ENCODE measurements around the gene CARMIL1.

CARMIL1 gene

DNA sequence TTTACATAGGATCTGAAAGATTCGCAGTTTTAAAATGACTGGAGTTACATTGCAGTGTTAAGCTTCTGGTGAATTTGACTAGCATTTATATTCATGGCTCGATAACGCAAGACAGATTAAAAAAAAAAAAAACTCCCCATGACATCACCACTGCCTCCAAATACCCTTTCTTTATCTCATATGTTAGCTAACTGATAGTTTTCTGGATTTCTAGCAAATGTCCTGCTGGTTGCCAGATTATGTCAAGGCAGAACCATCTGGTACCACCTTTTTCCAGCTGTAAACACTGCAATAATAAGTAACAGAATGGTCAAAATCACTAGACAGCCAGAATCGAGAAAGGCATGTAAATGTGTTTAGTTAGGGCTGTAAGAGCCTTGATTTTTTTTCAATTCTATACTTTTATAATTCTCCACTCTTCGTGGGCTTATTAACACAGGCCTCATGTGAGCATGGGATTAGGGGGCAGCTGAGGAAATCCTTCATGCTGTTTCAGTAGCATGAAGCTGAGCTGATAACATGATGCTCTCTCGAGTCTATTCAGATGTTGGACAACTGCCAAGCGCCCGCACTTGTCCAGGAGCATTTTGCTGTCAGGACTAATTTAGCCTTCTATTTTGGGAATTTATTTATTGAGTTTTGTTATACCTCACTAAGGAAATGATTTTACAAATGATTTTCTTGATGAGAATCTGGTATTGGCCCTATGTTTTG lies 206.8 kb downstream of the CARMIL1 start:
- Histone ChIP-seq H3K27ac (peak overlapping the region; percentile 74), H3K36me3 (no peaks in the 10 kb centered on the region), H3K4me3 (ENCODE audit: low read depth, low read length) (no peak overlapping the region), H3K27me3 (ENCODE audit: insufficient read depth, low read depth, severe bottlenecking) (no peaks in the 10 kb centered on the region), H3K9me3 (ENCODE audit: severe bottlenecking) (no peaks in the 10 kb centered on the region)
- peak; percentile 94 for DNase-seq
- TF ChIP-seq CTCF (IDR thresholded peaks at IDR 0.05; ENCODE audit: low read depth, low read length), result no peak

DNA sequence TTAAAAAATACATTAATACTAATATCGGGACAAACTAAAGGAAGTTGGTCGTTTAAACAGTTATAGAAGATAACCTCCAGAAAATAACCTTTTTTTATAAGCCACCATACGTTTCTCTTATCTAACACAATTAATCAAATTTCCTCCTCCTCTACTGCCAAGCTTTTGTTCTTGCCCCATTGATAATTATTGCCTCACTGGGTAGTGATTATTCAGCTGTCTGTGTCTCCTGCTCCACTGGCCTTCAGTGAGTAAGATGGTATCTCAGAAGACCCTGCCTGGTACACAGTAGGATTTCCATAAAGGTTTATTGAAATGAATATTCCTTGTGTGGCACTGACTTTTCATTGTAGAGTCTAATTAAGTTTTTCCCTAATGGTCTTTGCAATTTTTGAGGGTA lies 207.4 kb downstream of the CARMIL1 start:
- no peak for DNase-seq
- Histone ChIP-seq H3K27me3 (ENCODE audit: insufficient read depth, low read depth, severe bottlenecking) (no peaks in the 10 kb centered on the region), H3K4me3 (ENCODE audit: low read depth, low read length) (no peak overlapping the region), H3K27ac (peak overlapping the region; percentile 74), H3K36me3 (no peaks in the 10 kb centered on the region), H3K9me3 (ENCODE audit: severe bottlenecking) (no peaks in the 10 kb centered on the region)
- no peak for TF ChIP-seq CTCF (IDR thresholded peaks at IDR 0.05; ENCODE audit: low read depth, low read length)

- TF ChIP-seq CTCF (IDR thresholded peaks at IDR 0.05; ENCODE audit: low read depth, low read length), result no peak
- no peak overlapping the region for H3K4me3 ChIP-seq (ENCODE audit: low read depth, low read length)
- no peak for DNase-seq
- no peaks in the 10 kb centered on the region for H3K27me3 ChIP-seq (ENCODE audit: insufficient read depth, low read depth, severe bottlenecking)
- H3K27ac ChIP-seq, result no peak overlapping the region
- no peaks in the 10 kb centered on the region for H3K9me3 ChIP-seq (ENCODE audit: severe bottlenecking)
- no peaks in the 10 kb centered on the region for H3K36me3 ChIP-seq
These were observed 207.8 kb downstream of the CARMIL1 start for GRCh38 chr6:25487012-25487411.

- Histone ChIP-seq H3K4me3 (ENCODE audit: low read depth, low read length) (no peak overlapping the region), H3K36me3 (no peaks in the 10 kb centered on the region), H3K27me3 (ENCODE audit: insufficient read depth, low read depth, severe bottlenecking) (no peaks in the 10 kb centered on the region), H3K27ac (no peak overlapping the region), H3K9me3 (ENCODE audit: severe bottlenecking) (no peaks in the 10 kb centered on the region)
- TF ChIP-seq CTCF (IDR thresholded peaks at IDR 0.05; ENCODE audit: low read depth, low read length), result peak; percentile 53
- DNase-seq, result peak; percentile 62
These were observed 209.0 kb downstream of the CARMIL1 start for GRCh38 chr6:25488156-25488555.

DNA sequence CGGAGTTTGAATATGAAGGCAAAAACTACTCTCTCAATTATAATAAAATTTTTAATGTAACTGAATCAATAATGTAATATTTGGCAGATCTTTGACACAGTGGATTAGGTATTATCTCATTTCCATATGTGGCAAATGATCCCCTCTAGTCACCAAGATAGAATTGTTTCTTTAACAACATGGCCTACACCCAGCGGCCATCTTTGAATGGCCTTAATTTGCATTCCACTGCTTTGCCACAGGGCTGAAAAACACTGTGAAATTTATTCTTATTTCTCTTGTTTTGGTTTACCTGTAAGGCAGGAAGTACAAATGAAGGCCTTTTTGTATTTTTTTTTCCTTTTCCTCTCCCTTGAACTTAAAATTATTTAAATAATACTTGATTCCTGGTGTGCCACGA lies 210.2 kb downstream of the CARMIL1 start:
- no peak for DNase-seq
- Histone ChIP-seq H3K27ac (no peak overlapping the region), H3K9me3 (ENCODE audit: severe bottlenecking) (no peaks in the 10 kb centered on the region), H3K4me3 (ENCODE audit: low read depth, low read length) (no peak overlapping the region), H3K36me3 (no peaks in the 10 kb centered on the region), H3K27me3 (ENCODE audit: insufficient read depth, low read depth, severe bottlenecking) (no peaks in the 10 kb centered on the region)
- TF ChIP-seq CTCF (IDR thresholded peaks at IDR 0.05; ENCODE audit: low read depth, low read length), result no peak
